Measurements from ENCODE around the gene SEMA6C. TPM values are rescaled to one million over a fixed set of nuclear protein-coding genes. Genes with fewer than 3 reads are reported as not detected.

SEMA6C gene
- total and polyA plus RNA-seq, 7 experiments from 2014 or later: 0.56 to 12.4 (median 3.6) TPM

DNA sequence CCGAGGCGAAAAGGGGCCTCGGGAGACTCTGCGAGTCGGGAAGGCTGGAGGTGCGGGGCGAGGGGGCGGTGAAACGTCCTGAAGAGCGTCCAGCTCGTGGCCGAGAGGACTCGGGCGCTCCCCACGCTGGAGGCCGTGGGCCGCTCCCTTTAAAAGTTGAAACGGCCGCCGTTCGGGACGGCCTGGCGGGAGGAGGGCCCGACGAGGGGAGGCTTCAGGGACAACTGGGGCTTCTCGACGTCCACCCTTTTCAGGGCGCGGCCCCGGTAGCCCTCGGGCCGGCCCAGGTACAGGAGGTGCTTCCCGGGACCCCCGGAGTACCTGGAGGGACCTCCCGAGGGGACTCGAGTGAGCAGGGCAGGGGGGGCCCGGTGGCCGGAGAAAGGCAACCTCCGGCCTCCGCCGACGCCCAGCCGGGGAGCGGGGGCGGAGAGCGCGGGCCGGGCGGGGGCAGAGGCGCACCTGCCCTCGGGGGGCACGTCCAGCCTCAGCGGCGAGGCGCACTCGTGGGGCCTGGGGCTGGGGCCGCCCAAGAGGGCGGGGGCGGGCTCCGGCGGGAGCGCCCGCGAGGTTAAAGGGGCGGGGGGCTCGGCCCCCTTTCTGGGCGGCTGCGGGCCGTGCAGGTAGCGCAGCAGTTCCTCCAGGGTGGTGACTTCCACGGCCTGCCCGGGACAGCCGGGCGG lies 14.0 kb downstream of the SEMA6C start:
- peak overlapping the region in 3 of 10 donors; percentile 34 to 88 (median 81) for H3K4me3 Mint-ChIP-seq
- no peaks in the 10 kb centered on the region for H3K36me3 ChIP-seq (ENCODE audit: control insufficient read depth in 2 of 3, insufficient read depth in 3 of 3, low read length in 3 of 3)

DNA sequence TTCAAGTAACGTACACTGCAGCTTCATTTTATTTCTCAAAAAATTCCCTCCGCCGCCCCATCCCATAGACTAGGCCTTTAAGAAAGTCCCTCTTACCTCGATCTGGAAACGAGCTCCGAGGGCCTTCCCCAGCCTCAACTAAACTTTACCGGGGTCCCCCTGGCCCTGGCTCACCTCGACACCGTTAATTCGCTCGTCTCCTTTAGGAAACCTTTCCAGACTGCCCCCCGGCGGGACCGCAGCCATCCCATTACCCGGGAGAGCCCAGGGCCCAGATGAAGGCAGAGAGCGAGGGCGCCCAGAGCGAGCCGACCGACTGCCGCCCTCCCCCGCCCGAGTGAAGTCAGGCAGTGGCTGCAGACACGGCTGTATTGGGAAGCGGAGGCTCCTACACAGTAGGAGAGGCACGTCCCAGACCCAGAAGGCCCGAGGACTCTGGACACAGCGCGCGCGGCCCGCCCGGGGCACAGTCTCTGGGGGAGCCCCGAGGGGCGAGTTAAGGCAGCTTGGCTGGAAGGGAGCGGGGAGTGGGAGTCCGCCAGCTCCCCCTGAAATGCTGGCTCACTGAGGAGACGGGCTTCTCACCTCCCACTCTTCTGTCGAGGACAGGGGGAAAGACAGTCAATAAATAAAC lies 14.6 kb downstream of the SEMA6C start:
- intact Hi-C loops (cut with micrococcal nuclease): loop anchor here in 1 of 2 donors (1.0 kb wide), 3 partner anchors 14 to 62 kb away; partner anchors contain the start of genes GABPB2, SEMA6C and TNFAIP8L2
- DNase-seq: no peak
- H3K4me3 ChIP-seq (ENCODE audit: low read length): peak overlapping the region; percentile 49
- peaks cover 0 to 4% of the 10 kb centered on the region in 2 donors for H3K4me1 ChIP-seq (ENCODE audit: control insufficient read depth in 2 of 2, insufficient read depth in 2 of 2, low read length in 2 of 2)
- peak overlapping the region; percentile 70 to 88 (median 83) for H3K4me3 Mint-ChIP-seq
- no peaks in the 10 kb centered on the region for H3K27me3 ChIP-seq (ENCODE audit: control insufficient read depth in 2 of 2, insufficient read depth in 2 of 2, low read length in 2 of 2)
- no peaks in the 10 kb centered on the region for H3K9me3 ChIP-seq (ENCODE audit: control insufficient read depth in 2 of 3, low read length in 3 of 3)
- peak overlapping the region; percentile 13 to 94 (median 83) for H3K27ac Mint-ChIP-seq
- no peaks in the 10 kb centered on the region for H3K36me3 ChIP-seq (ENCODE audit: control insufficient read depth in 2 of 3, insufficient read depth in 3 of 3, low read length in 3 of 3)
- no peak for ATAC-seq
- POLR2A ChIA-PET: interaction anchor here (0.6 to 3.1 kb wide), 20 partner anchors 9 to 158 kb away, joined by 3 to 19 read pairs (median 4); partner anchors contain the start of genes C1orf56, LYSMD1, SCNM1 and TNFAIP8L2
- H3K36me3 Mint-ChIP-seq: peaks cover 0 to 6% (median 5%) of the 10 kb centered on the region in 5 donors
- peaks cover 8 to 15% (median 11%) of the 10 kb centered on the region in 7 donors for H3K4me1 Mint-ChIP-seq
- H3K9me3 Mint-ChIP-seq: peaks cover 0 to 3% (median 0%) of the 10 kb centered on the region in 11 donors
- H3K27ac ChIP-seq (ENCODE audit: low read depth, low read length): no peak overlapping the region
- H3K27me3 Mint-ChIP-seq: peaks cover 0 to 12% (median 0%) of the 10 kb centered on the region in 5 donors
- CTCF ChIA-PET: interaction anchor here (0.5 to 2.5 kb wide), 8 partner anchors 13 to 166 kb away, joined by 3 to 16 read pairs (median 4); partner anchors contain the start of gene TNFAIP8L2

More for the DNA sequence above, 14.0 kb downstream of the SEMA6C start:
- peaks cover 0 to 12% (median 0%) of the 10 kb centered on the region in 5 donors for H3K27me3 Mint-ChIP-seq
- no peaks in the 10 kb centered on the region for H3K9me3 ChIP-seq (ENCODE audit: control insufficient read depth in 2 of 3, low read length in 3 of 3)
- H3K9me3 Mint-ChIP-seq: peaks cover 0 to 3% (median 0%) of the 10 kb centered on the region in 11 donors
- H3K4me1 Mint-ChIP-seq: peaks cover 8 to 15% (median 11%) of the 10 kb centered on the region in 7 donors
- no peaks in the 10 kb centered on the region for H3K27me3 ChIP-seq (ENCODE audit: control insufficient read depth in 2 of 2, insufficient read depth in 2 of 2, low read length in 2 of 2)
- peaks cover 0 to 8% (median 5%) of the 10 kb centered on the region in 5 donors for H3K36me3 Mint-ChIP-seq
- intact Hi-C loops (cut with micrococcal nuclease): no loop called here
- H3K27ac Mint-ChIP-seq: no peak overlapping the region
- DNase-seq: no peak
- CTCF ChIA-PET: interaction anchor here (0.5 to 1.0 kb wide), 3 partner anchors 20 to 33 kb away, joined by 3 read pairs; no protein-coding TSS in a partner anchor
- no peak for ATAC-seq
- no peak overlapping the region for H3K27ac ChIP-seq (ENCODE audit: low read depth, low read length)
- peaks cover 0 to 4% of the 10 kb centered on the region in 2 donors for H3K4me1 ChIP-seq (ENCODE audit: control insufficient read depth in 2 of 2, insufficient read depth in 2 of 2, low read length in 2 of 2)
- no peak overlapping the region for H3K4me3 ChIP-seq (ENCODE audit: low read length)
- POLR2A ChIA-PET: interaction anchor here (0.6 to 1.8 kb wide), 3 partner anchors 11 to 31 kb away, joined by 3 to 6 read pairs (median 3); no protein-coding TSS in a partner anchor

DNA sequence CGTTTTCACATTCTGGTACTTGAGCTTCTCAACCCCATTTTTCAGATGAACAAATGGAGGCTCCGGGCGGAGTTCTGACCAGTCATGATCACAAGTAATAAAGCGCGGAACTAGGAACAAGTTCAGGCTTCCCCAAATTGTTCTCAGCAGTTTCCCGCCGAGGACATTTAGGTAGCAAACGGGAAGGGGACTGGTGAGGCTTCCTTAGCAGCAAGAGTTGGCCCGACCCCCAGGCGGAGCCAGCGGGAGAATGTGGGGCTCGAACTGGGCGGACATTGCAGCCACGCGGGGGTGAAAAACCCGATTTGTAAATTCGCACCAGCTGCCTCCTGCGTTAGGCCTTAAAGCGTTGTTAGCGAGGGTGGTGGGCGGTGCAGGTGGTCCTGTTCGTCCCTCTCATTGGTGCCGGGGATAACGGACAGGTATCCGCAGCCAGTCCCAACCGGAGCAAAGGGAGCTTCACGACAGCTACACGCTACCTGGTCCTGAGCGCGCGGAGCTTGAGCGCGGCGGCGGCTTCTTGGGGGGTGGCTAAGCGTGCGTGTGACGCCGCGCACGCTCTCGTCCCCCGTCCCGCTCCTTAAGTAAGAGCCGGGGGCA lies 15.3 kb downstream of the SEMA6C start:
- intact Hi-C loops (cut with micrococcal nuclease): loop anchor here in 1 of 2 donors (1.0 kb wide), 3 partner anchors 15 to 61 kb away; partner anchors contain the start of genes GABPB2, SEMA6C and TNFAIP8L2
- Mint-ChIP-seq H3K9me3 (no peaks in the 10 kb centered on the region), H3K27ac (peak overlapping the region; percentile 13 to 94 (median 84)), H3K27me3 (peaks cover 0 to 12% (median 0%) of the 10 kb centered on the region in 5 donors), H3K36me3 (peaks cover 0 to 4% (median 0%) of the 10 kb centered on the region in 5 donors), H3K4me1 (peaks cover 4 to 15% (median 11%) of the 10 kb centered on the region in 7 donors), H3K4me3 (peak overlapping the region; percentile 70 to 88 (median 83))
- Histone ChIP-seq H3K27me3 (ENCODE audit: control insufficient read depth in 2 of 2, insufficient read depth in 2 of 2, low read length in 2 of 2) (no peaks in the 10 kb centered on the region), H3K4me3 (ENCODE audit: low read length) (peak overlapping the region; percentile 49), H3K27ac (ENCODE audit: low read depth, low read length) (peak overlapping the region; percentile 58), H3K4me1 (ENCODE audit: control insufficient read depth in 2 of 2, insufficient read depth in 2 of 2, low read length in 2 of 2) (peaks cover 0 to 4% of the 10 kb centered on the region in 2 donors), H3K36me3 (ENCODE audit: control insufficient read depth in 2 of 3, insufficient read depth in 3 of 3, low read length in 3 of 3) (no peaks in the 10 kb centered on the region), H3K9me3 (ENCODE audit: control insufficient read depth in 2 of 3, low read length in 3 of 3) (no peaks in the 10 kb centered on the region)
- ATAC-seq (peak; percentile 99), DNase-seq (peak; percentile 37 to 92 (median 86))
- CTCF ChIA-PET: interaction anchor here (0.6 to 2.5 kb wide), 7 partner anchors 14 to 166 kb away, joined by 3 to 16 read pairs (median 4); partner anchors contain the start of gene TNFAIP8L2
- POLR2A ChIA-PET: interaction anchor here (0.6 to 3.1 kb wide), 22 partner anchors 10 to 496 kb away, joined by 3 to 19 read pairs (median 4); partner anchors contain the start of genes C1orf56, LYSMD1, SCNM1 and TNFAIP8L2

DNA sequence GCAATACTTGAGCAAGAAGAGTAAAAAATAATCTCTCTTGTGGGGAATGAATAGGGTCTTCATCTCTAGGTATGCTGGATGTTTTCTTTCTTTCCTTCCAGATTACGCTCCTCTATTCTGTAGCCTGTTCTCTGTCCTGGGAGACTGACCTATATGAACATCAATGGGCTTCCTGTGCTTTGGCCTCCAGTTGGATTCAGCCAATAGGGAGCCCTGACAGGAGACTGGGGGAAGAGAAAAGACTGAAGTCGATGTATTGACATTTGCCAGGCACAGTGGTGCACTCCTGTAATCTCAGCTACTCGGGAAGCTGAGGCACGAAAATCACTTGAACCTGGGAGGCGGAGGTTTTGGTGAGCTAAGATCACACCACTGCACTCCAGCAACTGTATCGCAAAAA lies 17.6 kb downstream of the SEMA6C start:
- Mint-ChIP-seq H3K27ac (no peak overlapping the region), H3K9me3 (peaks cover 0 to 1% (median 0%) of the 10 kb centered on the region in 11 donors), H3K27me3 (peaks cover 0 to 12% (median 0%) of the 10 kb centered on the region in 5 donors), H3K4me1 (peaks cover 4 to 15% (median 12%) of the 10 kb centered on the region in 7 donors), H3K4me3 (no peak overlapping the region), H3K36me3 (peaks cover 0 to 6% (median 5%) of the 10 kb centered on the region in 5 donors)
- Histone ChIP-seq H3K27ac (ENCODE audit: low read depth, low read length) (no peak overlapping the region), H3K9me3 (ENCODE audit: control insufficient read depth in 2 of 3, low read length in 3 of 3) (no peaks in the 10 kb centered on the region), H3K36me3 (ENCODE audit: control insufficient read depth in 2 of 3, insufficient read depth in 3 of 3, low read length in 3 of 3) (no peaks in the 10 kb centered on the region), H3K4me1 (ENCODE audit: control insufficient read depth in 2 of 2, insufficient read depth in 2 of 2, low read length in 2 of 2) (peaks cover 0 to 4% of the 10 kb centered on the region in 2 donors), H3K27me3 (ENCODE audit: control insufficient read depth in 2 of 2, insufficient read depth in 2 of 2, low read length in 2 of 2) (no peaks in the 10 kb centered on the region), H3K4me3 (ENCODE audit: low read length) (no peak overlapping the region)
- no peak for DNase-seq
- ATAC-seq: no peak
- CTCF ChIA-PET: interaction anchor here (0.6 to 0.9 kb wide), 2 partner anchors 43 to 830 kb away, joined by 3 to 8 read pairs; no protein-coding TSS in a partner anchor
- POLR2A ChIA-PET: interaction anchor here (0.6 to 3.1 kb wide), 3 partner anchors 12 to 723 kb away, joined by 3 to 12 read pairs (median 5); partner anchors contain the start of gene TNFAIP8L2
- intact Hi-C loops (cut with micrococcal nuclease): no loop called here

DNA sequence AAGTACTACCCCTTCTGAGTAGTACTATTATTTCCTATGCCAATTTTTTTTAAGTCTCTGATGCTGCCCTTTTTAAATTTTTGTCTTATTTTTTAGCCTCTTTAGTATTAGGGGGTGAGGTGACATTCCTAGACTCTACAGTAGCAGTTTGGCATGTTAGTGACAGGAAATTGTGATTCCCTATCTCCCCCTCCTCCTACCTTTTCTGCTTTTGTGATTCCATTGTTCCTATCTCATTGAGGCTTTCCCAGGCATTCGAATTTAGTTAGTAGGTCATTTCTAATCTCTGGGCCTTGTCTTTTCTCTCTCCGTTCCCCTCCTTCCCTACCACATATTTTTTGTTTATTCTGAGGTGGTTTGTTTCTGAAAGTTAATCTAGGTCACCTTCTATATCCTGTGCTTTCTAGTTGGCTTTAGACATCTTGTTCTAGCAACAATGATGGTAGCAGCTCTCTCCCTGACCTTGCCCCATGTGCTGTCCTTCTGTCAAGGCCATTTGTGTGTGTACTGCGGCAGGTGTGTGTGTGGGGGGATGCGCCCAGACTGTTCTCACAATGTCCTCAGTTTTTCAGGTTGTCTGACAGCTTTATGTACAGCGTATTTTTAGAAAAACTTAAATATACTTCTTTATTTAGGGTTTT lies 21.5 kb downstream of the SEMA6C start:
- peaks cover 0 to 18% (median 15%) of the 10 kb centered on the region in 5 donors for H3K36me3 Mint-ChIP-seq
- Histone ChIP-seq H3K27ac (ENCODE audit: low read depth, low read length) (no peak overlapping the region), H3K4me3 (ENCODE audit: low read length) (no peak overlapping the region), H3K27me3 (ENCODE audit: control insufficient read depth in 2 of 2, insufficient read depth in 2 of 2, low read length in 2 of 2) (no peaks in the 10 kb centered on the region), H3K36me3 (ENCODE audit: control insufficient read depth in 2 of 3, insufficient read depth in 3 of 3, low read length in 3 of 3) (peaks cover 0 to 20% (median 0%) of the 10 kb centered on the region in 3 experiments), H3K9me3 (ENCODE audit: control insufficient read depth in 2 of 3, low read length in 3 of 3) (no peaks in the 10 kb centered on the region), H3K4me1 (ENCODE audit: control insufficient read depth in 2 of 2, insufficient read depth in 2 of 2, low read length in 2 of 2) (no peaks in the 10 kb centered on the region)
- DNase-seq: no peak
- CTCF ChIA-PET: no interaction called here
- no peak for ATAC-seq
- intact Hi-C loops (cut with micrococcal nuclease): no loop called here
- H3K27me3 Mint-ChIP-seq: no peaks in the 10 kb centered on the region
- H3K27ac Mint-ChIP-seq: peak overlapping the region in 1 of 9 donors; percentile 43
- POLR2A ChIA-PET: no interaction called here
- no peak overlapping the region for H3K4me3 Mint-ChIP-seq
- peaks cover 0 to 1% (median 0%) of the 10 kb centered on the region in 11 donors for H3K9me3 Mint-ChIP-seq
- H3K4me1 Mint-ChIP-seq: peaks cover 0 to 4% (median 0%) of the 10 kb centered on the region in 7 donors

Measured in naive thymus-derived CD4-positive, alpha-beta T cell (primary cell).